IMR-90 (cell line): ENCODE measurements around the gene ATP10A. TPM values are rescaled to one million over a fixed set of nuclear protein-coding genes. Genes with fewer than 3 reads are reported as not detected.

Source experiments
- ATAC-seq: fragments of 200-7000 bp; cut with Tn5 transposase; 2 replicates; pipeline ENCODE4 v1.9.1; 2020; ENCODE audit warnings: low read depth, mild to moderate bottlenecking, moderate library complexity
- BruUV-seq: library from RNA; stranded (reverse); fragments of 400-500 nt; replicated peaks from 2 replicates; lab custom pipeline; 2021; lab: Mats Ljungman, UMichigan
- CTCF ChIA-PET: fragments of 300-600 bp; formaldehyde crosslinking; extraction: SDS; loops from one replicate; lab custom pipeline; 2021; ENCODE audit warnings: antibody characterized with exemption; lab: Yijun Ruan, JAX
- POLR2A ChIA-PET: fragments of 300-600 bp; sonication (Branson Sonifier 250); formaldehyde crosslinking; loops from one replicate; lab custom pipeline; 2022; ENCODE audit warnings: antibody characterized with exemption; ENCODE audit not compliant: unreplicated experiment; lab: Charles Lee
- DNase-seq: peaks from one replicate; pipeline ENCODE4 v3.0.0; 2013
- H2AFZ ChIP-seq: replicated peaks from 2 replicates; pipeline ENCODE3; 2013; ENCODE audit warnings: low read length, mild to moderate bottlenecking; ENCODE audit not compliant: poor library complexity
- H2AK5ac ChIP-seq: 2 replicates; pipeline ENCODE4 v1.6.1; 2013; ENCODE audit warnings: low read depth, low read length, inconsistent platforms
- H2AK9ac ChIP-seq: replicated peaks from 2 replicates; pipeline ENCODE3; 2013; ENCODE audit warnings: mild to moderate bottlenecking, low read depth, low read length, moderate library complexity; ENCODE audit not compliant: poor library complexity
- H2BK120ac ChIP-seq: 2 replicates; pipeline ENCODE4 v1.6.1; 2013; ENCODE audit warnings: low read depth, low read length, inconsistent platforms
- H2BK15ac ChIP-seq: 3 replicates; pipeline ENCODE4 v1.6.1; 2013; ENCODE audit warnings: low read depth, low read length, inconsistent platforms
- H2BK20ac ChIP-seq: 2 replicates; pipeline ENCODE4 v1.6.1; 2013; ENCODE audit warnings: low read depth, mild to moderate bottlenecking, inconsistent platforms, low read length, moderate library complexity
- H2BK5ac ChIP-seq: 2 replicates; pipeline ENCODE4 v1.6.1; 2013; ENCODE audit warnings: mild to moderate bottlenecking, low read depth, low read length, inconsistent platforms; ENCODE audit not compliant: poor library complexity, severe bottlenecking
- H3K14ac ChIP-seq: replicated peaks from 2 replicates; pipeline ENCODE4 v1.6.1; 2013; ENCODE audit warnings: low read depth, low read length, inconsistent platforms
- H3K18ac ChIP-seq: 2 replicates; pipeline ENCODE4 v1.6.1; 2013; ENCODE audit warnings: low read depth, low read length, control low read depth
- H3K23ac ChIP-seq: 2 replicates; pipeline ENCODE4 v1.6.1; 2013; ENCODE audit warnings: low read depth, low read length, inconsistent platforms
- H3K27ac ChIP-seq: 2 replicates; pipeline ENCODE4 v1.5.1; 2013; ENCODE audit warnings: mild to moderate bottlenecking, control low read depth, low read length; ENCODE audit not compliant: insufficient read depth
- H3K27me3 ChIP-seq: 2 replicates; pipeline ENCODE4 v1.6.1; 2013; ENCODE audit warnings: low read length; ENCODE audit not compliant: control insufficient read depth, insufficient read depth
- H3K36me3 ChIP-seq: 2 replicates; pipeline ENCODE4 v1.6.1; 2013; ENCODE audit warnings: low read length, mixed read lengths; ENCODE audit not compliant: control insufficient read depth, insufficient read depth
- H3K4ac ChIP-seq: 2 replicates; pipeline ENCODE4 v1.6.1; 2013; ENCODE audit warnings: low read depth, low read length, inconsistent platforms
- H3K4me1 ChIP-seq: 2 replicates; pipeline ENCODE4 v1.6.1; 2013; ENCODE audit warnings: low read length, mixed read lengths; ENCODE audit not compliant: control insufficient read depth, insufficient read depth
- H3K4me2 ChIP-seq: 2 replicates; pipeline ENCODE4 v1.6.1; 2013; ENCODE audit warnings: low read depth, mild to moderate bottlenecking, control low read depth, low read length, moderate library complexity
- H3K4me3 ChIP-seq: 2 replicates; pipeline ENCODE4 v1.5.1; 2013; ENCODE audit warnings: low read depth, mild to moderate bottlenecking, control low read depth, low read length, moderate library complexity; ENCODE audit not compliant: insufficient read depth
- H3K56ac ChIP-seq: 2 replicates; pipeline ENCODE4 v1.6.1; 2013; ENCODE audit warnings: low read length, inconsistent platforms; ENCODE audit not compliant: insufficient read depth; ENCODE audit errors: extremely low read depth
- H3K79me1 ChIP-seq, 2 experiments: 2 replicates each; pipeline ENCODE4 v1.6.1; 2013; ENCODE audit warnings: low read length in 2 of 2, inconsistent platforms in 1 of 2, low read depth in 1 of 2
- H3K9ac ChIP-seq: 2 replicates; pipeline ENCODE4 v1.6.1; 2013; ENCODE audit warnings: low read depth, low read length, control low read depth
- H3K9me1 ChIP-seq: 2 replicates; pipeline ENCODE4 v1.6.1; 2013; ENCODE audit warnings: low read length, inconsistent platforms; ENCODE audit not compliant: insufficient read depth
- H3K9me3 ChIP-seq: 2 replicates; pipeline ENCODE4 v1.6.1; 2013; ENCODE audit warnings: low read length; ENCODE audit not compliant: control insufficient read depth, insufficient read depth
- H4K20me1 ChIP-seq: 2 replicates; pipeline ENCODE4 v1.6.1; 2013; ENCODE audit warnings: low read length, inconsistent platforms; ENCODE audit not compliant: insufficient read depth
- H4K5ac ChIP-seq: 2 replicates; pipeline ENCODE4 v1.6.1; 2013; ENCODE audit warnings: mild to moderate bottlenecking, low read depth, low read length, control low read depth
- H4K8ac ChIP-seq, 2 experiments: 2 replicates each; pipeline ENCODE4 v1.6.1; 2013; ENCODE audit warnings: low read depth in 2 of 2, low read length in 2 of 2, control low read depth in 1 of 2, inconsistent platforms in 1 of 2
- H4K91ac ChIP-seq: 2 replicates; pipeline ENCODE4 v1.6.1; 2013; ENCODE audit warnings: low read depth, low read length, inconsistent platforms; ENCODE audit not compliant: insufficient read depth
- BHLHE40 ChIP-seq: fragments of 150-350 bp; IDR thresholded peaks from 2 replicates; pipeline ENCODE4 v1.6.1; 2016; ENCODE audit warnings: mild to moderate bottlenecking, low read depth, low read length
- CHD1 ChIP-seq: IDR thresholded peaks from 2 replicates; pipeline ENCODE4 v1.6.1; 2012; ENCODE audit warnings: low read depth, low read length, improper control_type of control experiment
- CTCF ChIP-seq: conservative IDR thresholded peaks from 2 replicates; pipeline ENCODE4 v1.5.1; 2012; ENCODE audit warnings: mild to moderate bottlenecking, low read depth, low read length, improper control_type of control experiment
- ELK1 ChIP-seq: fragments of 150-350 bp; IDR thresholded peaks from 2 replicates; pipeline ENCODE4 v1.6.1; 2016; ENCODE audit warnings: low read depth, mild to moderate bottlenecking, low read length, moderate library complexity, borderline replicate concordance
- FOS ChIP-seq: fragments of 150-350 bp; IDR thresholded peaks from 2 replicates; pipeline ENCODE4 v1.6.1; 2016; ENCODE audit warnings: low read depth, low read length
- MXI1 ChIP-seq: IDR thresholded peaks from 2 replicates; pipeline ENCODE4 v1.6.1; 2012; ENCODE audit warnings: low read depth, mild to moderate bottlenecking, low read length, moderate library complexity, borderline replicate concordance
- NFE2L2 ChIP-seq: fragments of 150-350 bp; IDR thresholded peaks from 2 replicates; pipeline ENCODE4 v1.6.1; 2016; ENCODE audit warnings: low read depth, mild to moderate bottlenecking, low read length
- POLR2A ChIP-seq: IDR thresholded peaks from 2 replicates; pipeline ENCODE4 v1.6.1; 2012; ENCODE audit warnings: mild to moderate bottlenecking, low read depth, low read length
- RAD21 ChIP-seq: IDR thresholded peaks from 2 replicates; pipeline ENCODE4 v1.6.1; 2012; ENCODE audit warnings: low read length, improper control_type of control experiment
- SMC3 ChIP-seq: fragments of 150-350 bp; IDR thresholded peaks from 2 replicates; pipeline ENCODE4 v1.6.1; 2016; ENCODE audit warnings: low read depth, mild to moderate bottlenecking, antibody characterized with exemption, low read length, moderate library complexity
- WGBS, 2 experiments: methylation state at CpG; one replicate each; pipeline versions ENCODE4 v1.1.5 to v1.1.7; 2013; ENCODE audit warnings: missing lambda C conversion rate in 2 of 2; ENCODE audit not compliant: insufficient read length in 1 of 2; ENCODE audit errors: extremely low coverage in 2 of 2; 5-methylcytosine and 5-hydroxymethylcytosine counted together
- dilution Hi-C: fragments of 300-500 bp; cut with HindIII; formaldehyde crosslinking; loops from one replicate; pipeline ENCODE4 v1.14.3; 2018; ENCODE audit warnings: low sequenced_read_pairs; ENCODE audit not compliant: unreplicated experiment
- in situ Hi-C: fragments of 300-500 bp; cut with MboI; formaldehyde crosslinking; loops from 3 replicates; pipeline ENCODE4 v1.14.3; 2019; ENCODE audit warnings: low sequenced_read_pairs, inconsistent platforms, mixed read lengths
- intact Hi-C: fragments of 100-400 bp; cut with micrococcal nuclease; formaldehyde crosslinking; loops from 2 replicates; pipeline ENCODE4 v1.10.0; 2022
- polyA plus RNA-seq, 3 experiments: library from polyadenylated mRNA; depleted of rRNA; stranded (reverse); fragments of >200 nt; gene quantifications; 2 replicates each; pipeline ENCODE4 v1.2.3, GENCODE V29; 2012; ENCODE audit warnings: low replicate concordance in 1 of 3
- total RNA-seq: library from RNA; depleted of rRNA; stranded (reverse); fragments of >200 nt; gene quantifications from 2 replicates; pipeline ENCODE4 v1.2.3, GENCODE V29; 2012

Gene ATP10A
- total and polyA plus RNA-seq, 2 of the 4 experiments (the other 2 are of a cell fraction) = 13.8 to 16.0 TPM

GRCh38 chr15:25766417-25766816 lies 96.7 kb downstream of the ATP10A start:
- Histone ChIP-seq H3K36me3 (no peaks in the 10 kb centered on the region), H3K9me3 (no peaks in the 10 kb centered on the region), H3K4ac (no peak overlapping the region), H3K9me1 (peaks cover 13% of the 10 kb centered on the region), H4K20me1 (no peaks in the 10 kb centered on the region), H2BK15ac (no peak overlapping the region), H4K91ac (no peak overlapping the region), H3K4me1 (peaks cover 2% of the 10 kb centered on the region; the same call in 1 of the 2 replicates), H3K23ac (no peak overlapping the region), H2AK5ac (no peak overlapping the region), H2AFZ (no peak overlapping the region), H2AK9ac (no peak overlapping the region), H3K4me3 (no peak overlapping the region), H4K8ac (no peak overlapping the region), H3K27me3 (no peaks in the 10 kb centered on the region), H3K79me1 (peaks cover 22 to 71% of the 10 kb centered on the region in 2 experiments), H3K4me2 (no peak overlapping the region), H3K56ac (no peak overlapping the region), H3K14ac (no peak overlapping the region), H2BK5ac (no peak overlapping the region), H3K18ac (no peak overlapping the region), H2BK120ac (no peak overlapping the region), H2BK20ac (no peak overlapping the region), H4K5ac (no peak overlapping the region), H3K9ac (no peak overlapping the region), H3K27ac (no peak overlapping the region)
- TF ChIP-seq CHD1 (no peak), NFE2L2 (no peak), BHLHE40 (no peak), ELK1 (no peak), POLR2A (no peak), CTCF (no peak), SMC3 (no peak), FOS (no peak), MXI1 (no peak), RAD21 (no peak)
- CTCF ChIA-PET = interaction anchor here (1.8 kb wide), 1 partner anchor 167 kb away, joined by 5 read pairs; no protein-coding TSS in a partner anchor
- 100% methylated on average over 2 of the region's 7 CpGs; no CpG with 5 or more reads in 1 of the 2 experiments for WGBS, 2 experiments
- POLR2A ChIA-PET = no interaction called here
- DNase-seq (no peak), ATAC-seq (no peak)
- dilution Hi-C loops = no loop called here
- no TSS peak for BruUV-seq
- in situ Hi-C loops = no loop called here
- intact Hi-C loops = no loop called here
